Measurements from ENCODE around the gene MS4A5.

The MS4A5 gene

DNA sequence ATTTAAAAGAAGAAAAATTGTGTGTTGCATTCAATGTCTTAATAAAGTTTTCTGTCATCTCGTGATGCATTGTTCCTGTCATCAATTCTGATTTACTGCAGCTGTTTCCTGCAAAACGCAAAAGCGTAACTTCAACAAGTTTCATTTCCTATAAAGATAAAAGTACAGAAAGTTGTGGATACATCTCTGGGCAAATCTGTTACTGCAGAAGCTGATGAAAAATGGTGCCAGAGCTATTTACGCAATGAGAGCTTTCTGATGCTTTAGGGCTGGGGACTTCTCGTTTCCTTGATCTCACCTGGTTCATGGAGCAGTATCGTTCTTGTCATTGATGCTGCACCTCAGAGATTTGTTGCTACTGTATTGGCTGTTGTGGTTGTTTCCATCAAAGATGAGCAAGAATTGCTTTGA is 47.7 kb downstream of the MS4A5 start:
- DNase-seq (ENCODE audit: low read depth in 1 of 2, low spot score in 1 of 2), result no peak

- DNase-seq (ENCODE audit: low read depth in 1 of 2, low spot score in 1 of 2), result no peak
These were observed 53.0 kb downstream of the MS4A5 start for GRCh38 chr11:60482361-60482760.

GRCh38 chr11:60485987-60486386 is 56.6 kb downstream of the MS4A5 start:
- DNase-seq (ENCODE audit: low read depth in 1 of 2, low spot score in 1 of 2), result no peak

GRCh38 chr11:60492488-60493009 is 63.2 kb downstream of the MS4A5 start, which contains the start of gene MS4A12:
Gene MS4A12, plus strand, starts transcription at chr11:60492778. Its CDS starts 4,541 bp downstream, at chr11:60497319.
- DNase-seq (ENCODE audit: low read depth in 1 of 2, low spot score in 1 of 2), result no peak

DNA sequence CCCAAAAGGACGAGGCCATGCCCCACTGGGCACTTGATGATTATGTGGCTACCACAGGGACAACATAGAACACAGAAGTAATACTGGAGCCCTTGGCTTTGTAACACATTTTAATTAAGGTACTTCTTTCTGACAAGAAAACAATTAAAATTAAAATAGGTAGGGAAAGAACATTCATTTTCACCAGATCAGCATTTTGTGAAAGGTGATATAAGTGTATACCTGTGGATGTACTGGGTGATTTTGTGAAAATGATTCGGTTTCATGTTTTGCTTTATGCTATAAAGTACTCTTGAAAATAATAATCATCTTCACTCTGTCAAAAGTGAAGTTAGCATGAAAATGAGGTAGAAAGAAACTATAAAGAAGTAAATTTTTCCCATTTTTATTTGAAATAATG is 64.1 kb downstream of the MS4A5 start:
- DNase-seq (ENCODE audit: low read depth in 1 of 2, low spot score in 1 of 2), result no peak
